GM21786 (cell line): ENCODE measurements around the gene NTPCR.

Experiments used
- ATAC-seq: cut with Tn5 transposase; IDR thresholded peaks from one replicate; pipeline ENCODE4 v1.9.1; 2021; ENCODE audit not compliant: unreplicated experiment

Gene NTPCR

DNA sequence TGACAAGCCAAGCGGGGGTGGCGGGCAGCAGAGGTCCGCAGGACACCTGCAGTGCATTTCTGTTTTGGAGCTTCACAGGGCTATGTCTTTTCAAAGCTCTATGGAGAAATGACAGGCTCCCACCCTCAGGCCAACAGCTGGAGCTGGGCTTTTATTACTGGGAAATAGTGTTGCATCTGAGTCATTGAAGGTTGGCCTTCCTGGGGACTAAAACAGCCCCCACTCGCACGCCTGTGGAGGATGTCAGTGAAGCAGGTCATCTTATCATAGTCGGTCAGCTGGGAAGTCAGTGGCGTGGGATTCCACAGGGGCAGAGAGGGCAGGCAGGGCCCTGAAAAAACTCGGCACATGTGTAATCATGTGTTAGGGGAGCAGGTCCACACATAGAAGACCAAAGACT, 55.3 kb downstream of the NTPCR start:
- ATAC-seq = no peak

DNA sequence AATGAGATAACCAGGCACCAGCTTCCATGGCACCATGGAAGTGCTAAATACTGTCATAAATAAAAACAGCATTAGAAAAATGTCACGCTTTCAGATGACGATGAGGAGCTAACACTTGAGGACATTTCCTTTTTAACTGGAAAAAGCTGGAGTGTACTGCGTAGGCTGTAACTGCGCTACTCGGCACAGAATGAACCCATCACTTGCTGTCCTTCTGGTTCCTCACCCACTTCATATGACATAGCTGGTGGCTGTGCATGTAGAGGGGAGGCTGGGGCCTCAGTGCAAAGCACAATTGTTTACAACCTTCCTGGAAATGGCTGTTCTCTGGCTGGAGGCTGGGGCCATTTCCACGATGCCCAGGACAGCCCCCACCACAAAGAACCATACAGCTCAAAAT, 55.7 kb downstream of the NTPCR start:
- no peak for ATAC-seq

DNA sequence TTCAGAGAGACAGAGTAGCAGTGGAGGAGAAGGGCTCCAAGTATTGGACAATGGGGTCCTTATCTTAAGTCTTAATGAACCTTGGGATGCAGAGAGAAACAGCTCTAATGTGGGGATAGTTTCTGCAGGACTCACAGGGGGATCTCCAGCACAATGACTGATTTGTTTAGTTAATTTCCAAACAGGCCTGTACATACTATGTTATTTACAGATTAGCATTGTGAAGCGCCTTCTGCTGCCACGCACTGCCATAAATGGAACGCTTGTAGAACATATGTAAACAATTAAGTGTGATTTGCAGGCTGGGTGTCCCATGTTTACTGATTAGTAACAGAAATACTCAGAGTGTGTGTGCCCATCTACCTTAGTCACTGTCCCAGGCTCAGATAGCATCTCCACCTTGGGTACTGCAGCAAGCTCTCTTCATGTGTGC, 56.1 kb downstream of the NTPCR start:
- ATAC-seq = no peak

DNA sequence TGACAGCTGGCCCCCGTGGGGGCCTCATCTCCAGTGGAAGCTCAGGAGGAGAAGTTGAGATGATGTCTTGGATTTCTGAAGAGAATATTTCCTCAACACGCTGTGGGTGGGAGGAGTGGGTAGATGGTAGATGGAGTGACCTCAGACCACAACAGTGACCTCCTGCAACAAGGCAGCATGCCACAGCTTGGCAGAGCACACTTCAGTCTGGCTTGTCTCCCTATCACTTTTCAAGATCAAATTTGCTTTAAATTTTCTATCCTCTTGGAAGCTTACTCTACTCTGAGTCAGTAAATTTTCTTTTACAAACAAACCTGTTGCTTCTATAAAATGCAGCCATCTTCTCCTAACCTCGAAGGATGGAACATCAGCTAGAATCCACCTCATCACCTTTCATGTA, 59.7 kb downstream of the NTPCR start:
- no peak for ATAC-seq

DNA sequence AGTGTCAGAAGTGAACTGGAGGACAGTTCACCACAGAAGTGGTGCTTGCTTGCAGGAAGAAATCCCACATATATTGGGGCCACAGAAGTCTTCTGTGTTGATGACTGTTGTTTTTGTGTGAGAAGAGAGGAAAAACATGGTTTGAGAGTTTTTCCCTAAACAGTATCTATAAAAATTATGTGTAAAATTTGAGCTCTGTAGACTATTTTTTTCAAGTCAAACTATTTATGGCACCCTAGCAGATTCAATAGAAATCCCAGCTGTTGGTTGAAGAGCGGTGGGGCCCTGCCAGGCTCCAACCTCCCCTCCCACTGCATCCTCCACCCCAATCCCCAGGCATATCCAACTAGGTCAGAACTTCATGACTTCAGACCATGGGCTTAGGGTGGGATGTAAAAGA, 61.6 kb downstream of the NTPCR start:
- ATAC-seq = no peak

DNA sequence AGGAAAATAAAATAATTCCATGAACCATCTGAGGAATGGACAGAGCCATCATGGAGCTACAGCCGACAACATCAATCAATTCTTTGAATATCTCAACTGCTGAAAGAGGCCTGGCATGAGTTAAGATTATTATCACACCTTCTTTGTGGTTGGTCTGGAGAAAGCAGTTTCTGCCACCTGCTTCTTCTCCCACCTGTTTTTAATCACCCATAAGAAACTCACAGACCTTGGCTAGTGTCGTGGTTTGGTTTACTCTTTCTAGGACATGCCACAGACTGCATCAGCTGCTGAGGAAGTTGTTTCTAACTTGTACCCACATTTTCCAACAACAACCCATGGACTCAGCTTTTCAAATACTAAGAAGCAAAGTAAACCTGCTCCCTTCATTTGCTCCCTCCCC, 65.6 kb downstream of the NTPCR start:
- ATAC-seq = no peak

DNA sequence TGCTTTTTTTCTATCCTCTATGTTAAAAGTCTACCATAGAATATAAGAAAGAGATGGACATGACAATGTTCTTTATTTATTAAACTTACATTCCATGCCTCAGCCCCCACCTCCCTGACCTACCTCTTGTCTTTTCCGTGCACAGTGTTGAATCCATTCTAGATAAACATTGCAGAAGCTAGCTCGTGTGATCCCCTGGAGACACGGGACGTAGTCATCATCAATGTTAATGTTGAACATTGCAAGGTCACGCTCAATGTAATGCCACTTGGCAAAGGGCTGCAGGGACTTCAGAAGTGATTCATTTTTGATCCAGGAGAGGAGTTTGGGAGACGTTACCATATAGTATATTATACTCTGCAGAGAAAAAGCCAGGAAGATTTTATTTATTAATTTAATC, 66.4 kb downstream of the NTPCR start:
- no peak for ATAC-seq

DNA sequence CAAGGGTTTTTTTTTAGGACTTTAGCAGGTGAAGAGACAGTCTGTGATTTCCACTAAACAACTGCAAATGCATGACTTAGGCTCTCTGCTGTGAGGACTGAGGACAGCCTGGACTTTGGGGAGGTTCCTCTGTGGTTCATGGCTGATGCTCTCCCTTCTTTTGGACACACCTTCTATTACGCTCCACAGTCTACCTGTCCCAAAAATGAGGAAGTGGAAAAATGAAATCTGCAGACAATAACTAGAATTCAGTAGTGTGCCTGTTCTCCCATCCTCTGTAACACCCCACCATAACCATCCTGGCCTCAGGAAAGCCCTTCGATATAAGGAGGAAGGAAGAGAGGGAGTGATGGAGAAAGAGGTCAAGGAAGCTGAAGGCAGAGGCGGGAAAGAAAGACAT, 68.7 kb downstream of the NTPCR start:
- no peak for ATAC-seq

DNA sequence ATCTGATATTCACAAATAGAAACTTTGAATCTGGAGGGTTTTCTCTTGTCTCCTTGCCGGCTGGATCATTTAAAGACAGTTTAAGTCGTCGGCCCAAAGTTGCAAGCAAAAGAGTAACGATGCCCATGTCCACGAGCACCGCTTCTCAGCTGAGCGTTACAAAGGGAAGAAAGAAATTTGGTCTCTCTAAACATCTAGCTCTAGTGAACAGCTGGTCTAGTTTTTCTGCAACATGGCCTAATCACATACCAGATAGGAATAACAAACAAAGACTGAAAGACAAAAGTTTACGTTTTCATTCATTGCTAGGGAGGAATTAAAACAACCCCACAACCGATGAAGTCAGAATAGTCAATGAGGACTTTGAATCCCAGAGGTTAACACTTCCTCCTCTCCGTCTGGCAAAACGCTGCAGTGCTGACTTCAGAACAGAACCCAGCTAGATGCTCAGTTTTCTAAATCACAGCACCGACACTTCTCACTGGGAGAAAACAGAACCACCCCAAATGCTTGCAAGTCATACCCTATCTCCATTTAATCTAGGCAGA, 69.4 kb downstream of the NTPCR start:
- no peak for ATAC-seq

DNA sequence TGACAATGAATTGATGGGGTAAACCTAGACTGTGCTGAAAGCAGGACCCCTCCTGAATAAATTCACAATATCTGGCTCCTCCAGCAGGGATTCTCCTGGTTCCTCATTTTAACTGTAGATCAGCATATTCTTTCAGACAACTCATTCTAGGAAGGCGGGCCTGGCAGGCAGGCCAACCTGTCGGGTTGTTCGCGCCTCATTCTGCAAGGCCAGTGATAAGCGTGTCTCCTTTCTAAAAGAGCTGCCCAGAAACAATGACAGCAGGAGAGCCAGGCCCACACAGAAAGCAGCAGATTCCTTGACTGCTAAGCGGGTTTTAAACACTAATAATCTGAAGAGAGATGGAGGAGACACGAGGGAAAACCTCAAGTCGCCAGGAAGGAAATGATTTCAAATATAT, 70.0 kb downstream of the NTPCR start:
- ATAC-seq = no peak

DNA sequence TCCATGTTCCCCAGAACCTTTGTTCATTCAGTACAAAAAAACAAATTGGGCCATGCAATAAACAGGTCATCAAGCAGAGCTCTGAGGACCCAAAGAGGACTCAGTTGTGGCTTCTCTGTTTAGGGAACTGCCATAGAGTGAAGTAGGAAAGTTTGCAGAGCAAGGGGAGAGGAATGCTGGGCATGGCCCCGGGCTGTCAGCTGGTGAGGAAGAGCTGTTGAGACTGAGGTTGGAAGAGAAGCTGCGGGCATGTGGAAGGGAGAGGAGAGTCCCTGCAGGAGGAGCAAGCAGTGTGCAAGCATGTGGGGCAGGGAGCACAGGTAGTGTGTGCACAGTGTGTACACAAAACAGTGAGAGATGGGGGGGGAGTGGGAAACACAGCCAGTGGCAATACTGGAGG, 71.8 kb downstream of the NTPCR start:
- no peak for ATAC-seq

DNA sequence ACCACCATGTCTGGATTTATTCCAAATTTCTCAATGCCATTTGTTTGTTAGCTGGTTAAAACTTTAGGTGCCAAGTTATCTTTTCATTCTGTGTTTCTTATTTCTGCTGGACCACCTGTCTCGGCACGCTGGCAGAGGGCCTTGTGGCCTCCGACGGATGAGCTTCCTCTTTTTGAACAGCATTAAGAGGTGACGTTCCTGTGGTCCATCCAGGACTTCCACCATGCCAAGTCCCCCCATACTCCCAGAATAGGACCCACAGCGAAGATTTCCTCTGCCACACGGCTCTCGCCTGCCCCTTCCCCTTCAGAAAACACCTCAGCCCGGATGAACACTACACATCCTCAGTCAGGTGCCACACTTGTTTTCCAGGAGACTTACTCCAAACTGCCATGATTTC, 73.8 kb downstream of the NTPCR start:
- no peak for ATAC-seq

DNA sequence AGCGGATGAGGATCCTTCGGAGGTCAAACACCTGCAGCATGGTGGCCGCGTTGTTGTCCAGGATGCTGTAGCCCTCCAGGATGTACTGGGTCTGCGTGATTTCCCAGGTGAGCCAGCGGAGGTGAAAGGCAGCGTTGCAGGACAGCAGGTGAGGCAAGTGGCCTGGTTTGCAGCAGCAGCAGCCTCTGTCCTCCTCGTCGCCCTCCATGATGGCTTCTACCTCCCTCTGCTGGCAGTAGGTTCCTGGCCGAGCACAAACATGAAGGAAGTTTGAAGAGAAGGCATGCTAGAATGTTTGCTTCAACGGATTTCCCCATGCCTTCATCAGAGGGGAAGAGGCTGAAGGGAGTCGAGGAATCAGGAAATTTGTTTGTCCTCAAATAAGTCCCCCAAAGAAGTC, 74.7 kb downstream of the NTPCR start:
- ATAC-seq = no peak

DNA sequence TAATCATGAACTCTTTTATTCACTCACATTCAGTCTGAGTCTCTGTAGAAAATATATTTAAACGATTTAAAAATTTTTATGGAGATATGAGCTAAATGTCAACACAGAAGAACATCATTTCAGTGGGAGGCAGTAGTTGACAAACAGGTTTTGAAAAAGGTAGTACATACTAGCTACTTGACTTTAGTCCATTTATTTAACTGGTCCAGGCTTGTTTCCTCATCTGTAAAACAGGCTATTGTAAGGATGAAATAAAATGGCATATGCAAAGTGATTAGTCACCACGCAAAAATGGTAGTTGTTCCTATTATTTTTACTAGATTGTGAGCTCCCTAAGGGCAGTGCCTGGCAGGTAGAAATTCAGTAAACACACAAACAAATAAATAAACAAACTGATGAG, 75.2 kb downstream of the NTPCR start:
- ATAC-seq = no peak

DNA sequence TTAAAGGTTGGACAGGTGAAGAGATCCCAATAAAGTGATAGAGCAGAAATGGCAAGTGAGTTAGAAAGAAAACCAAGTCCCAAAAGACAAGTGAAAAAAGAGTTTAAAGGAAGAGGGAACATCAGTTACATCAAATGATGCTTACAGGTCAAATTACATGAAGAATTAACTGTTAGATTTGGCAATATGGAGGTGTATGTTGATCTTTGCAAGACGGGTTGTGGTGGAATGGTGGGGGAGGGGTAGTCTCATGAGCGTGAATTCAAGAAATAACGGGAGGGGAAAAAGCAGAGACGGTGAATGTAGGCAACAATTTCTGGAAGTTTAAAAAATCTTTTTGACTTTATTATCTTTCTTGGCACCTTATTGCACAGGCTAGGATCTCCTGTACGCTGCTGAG, 76.6 kb downstream of the NTPCR start:
- no peak for ATAC-seq

DNA sequence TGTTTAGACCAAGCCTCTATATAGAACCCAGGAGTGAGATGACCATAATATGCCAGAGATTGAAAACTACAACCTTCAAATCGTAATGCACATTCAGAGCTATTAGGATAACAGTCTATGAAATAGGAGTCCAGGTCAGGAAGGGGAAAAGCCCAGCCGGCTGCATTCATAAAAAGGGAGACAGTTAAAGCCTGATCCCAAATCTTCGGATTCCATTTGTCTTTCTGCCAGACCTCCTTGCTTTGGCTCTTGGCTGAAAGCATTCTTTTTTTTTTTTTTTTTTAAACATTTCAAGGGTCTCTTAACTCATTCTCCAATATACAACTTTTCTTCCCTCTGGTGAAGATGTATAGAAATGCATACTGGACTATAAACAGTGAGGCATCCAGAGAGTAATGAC, 81.1 kb downstream of the NTPCR start:
- ATAC-seq = no peak

DNA sequence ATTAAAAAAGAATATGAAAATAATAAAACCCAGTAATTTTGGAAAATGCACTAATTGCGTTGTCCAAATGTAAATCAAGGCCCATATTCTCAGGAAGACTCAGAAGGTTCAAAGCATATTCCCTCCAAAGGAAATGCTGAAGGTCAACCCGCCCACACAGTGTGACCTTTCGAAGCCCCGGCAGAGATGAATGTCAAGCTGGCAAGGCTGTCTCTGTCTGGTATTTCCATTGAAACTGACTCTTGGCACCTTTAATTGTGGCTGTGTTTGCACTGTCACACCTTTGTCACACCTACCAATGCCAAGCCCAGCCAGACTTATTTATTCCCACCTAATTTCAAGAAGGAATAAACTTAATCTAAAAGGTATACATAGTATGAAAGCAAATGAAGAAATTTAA, 82.5 kb downstream of the NTPCR start:
- ATAC-seq = no peak

DNA sequence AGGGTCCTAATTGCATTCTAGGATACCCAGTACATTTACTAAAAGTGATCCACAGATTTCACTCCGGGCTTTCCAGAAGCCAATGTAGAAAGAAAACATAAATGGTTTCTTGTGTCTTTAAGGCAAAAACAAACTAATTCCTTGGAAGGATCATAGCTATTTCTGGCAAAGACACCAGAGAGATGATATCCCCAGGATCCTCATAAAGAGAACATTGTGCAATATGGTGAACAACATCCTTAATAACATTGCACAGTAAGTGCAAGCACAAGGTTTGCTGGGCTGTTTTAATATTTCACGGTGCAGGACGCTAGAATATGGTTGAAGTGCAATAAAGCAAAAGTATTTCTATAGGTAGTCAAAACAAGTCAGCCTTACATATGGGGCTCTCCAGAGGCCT, 83.0 kb downstream of the NTPCR start:
- ATAC-seq = no peak
